Measurements from ENCODE around the gene WNT11.

WNT11 gene

GRCh38 chr11:76159983-76160661 is 46.2 kb downstream of the WNT11 start:
- no peak for TF ChIP-seq CTCF (conservative IDR thresholded peaks at IDR 0.05)
- H3K27ac ChIP-seq, result no peak overlapping the region

- H3K27ac ChIP-seq, result no peak overlapping the region
- TF ChIP-seq CTCF (conservative IDR thresholded peaks at IDR 0.05), result no peak
These were observed 46.9 kb downstream of the WNT11 start for GRCh38 chr11:76159303-76159937.

- TF ChIP-seq CTCF (conservative IDR thresholded peaks at IDR 0.05), result no peak
- H3K27ac ChIP-seq, result no peak overlapping the region
These were observed 47.7 kb downstream of the WNT11 start for GRCh38 chr11:76158394-76159302.

- no peak for TF ChIP-seq CTCF (conservative IDR thresholded peaks at IDR 0.05)
- no peak overlapping the region for H3K27ac ChIP-seq
These were observed 48.4 kb downstream of the WNT11 start for GRCh38 chr11:76157891-76158290.

- no peak overlapping the region for H3K27ac ChIP-seq
- no peak for TF ChIP-seq CTCF (conservative IDR thresholded peaks at IDR 0.05)
These were observed 49.3 kb downstream of the WNT11 start for GRCh38 chr11:76156971-76157427.

- no peak overlapping the region for H3K27ac ChIP-seq
- TF ChIP-seq CTCF (conservative IDR thresholded peaks at IDR 0.05), result no peak
These were observed 50.6 kb downstream of the WNT11 start for GRCh38 chr11:76155500-76156227.

Data from VCaP (cell line).